Neural cell (in vitro differentiated cells): ENCODE results near the gene R3HDM4. TPM values are rescaled to one million over a fixed set of nuclear protein-coding genes. Genes with fewer than 3 reads are reported as not detected.

ENCODE experiments used
- H2AFZ ChIP-seq: fragments of 200-600, 300-800 bp; sonication (generic), shearing (Covaris generic); 2 replicates; pipeline ENCODE4 v1.6.0; 2014; ENCODE audit warnings: low read depth, mild to moderate bottlenecking, antibody characterized with exemption, low read length, moderate library complexity
- H3F3A ChIP-seq: fragments of 200-600 bp; shearing (Covaris generic); 2 replicates; pipeline ENCODE4 v1.6.1; 2016; ENCODE audit warnings: mild to moderate bottlenecking, moderate library complexity, mixed read lengths, antibody characterized with exemption, low read length; ENCODE audit not compliant: insufficient read depth, poor library complexity, severe bottlenecking
- H3K27ac ChIP-seq: fragments of 200-600, 300-800 bp; sonication (generic), shearing (Covaris generic); 2 replicates; pipeline ENCODE4 v1.5.1; 2014; ENCODE audit warnings: mild to moderate bottlenecking, low read length, moderate library complexity
- H3K27me3 ChIP-seq: fragments of 300-800, 200-600 bp; sonication (generic), shearing (Covaris generic); 2 replicates; pipeline ENCODE4 v1.6.0; 2014; ENCODE audit warnings: mild to moderate bottlenecking, low read depth, low read length, moderate library complexity; ENCODE audit not compliant: insufficient read depth
- H3K36me3 ChIP-seq: fragments of 300-800, 200-600 bp; sonication (generic), shearing (Covaris generic); 2 replicates; pipeline ENCODE4 v1.5.1; 2014; ENCODE audit warnings: mild to moderate bottlenecking, antibody characterized with exemption, low read length, moderate library complexity; ENCODE audit not compliant: insufficient read depth
- H3K4me2 ChIP-seq: fragments of 300-800, 200-600 bp; sonication (generic), shearing (Covaris generic); 2 replicates; pipeline ENCODE4 v1.6.0; 2014; ENCODE audit warnings: mild to moderate bottlenecking, low read length
- H3K4me3 ChIP-seq: fragments of 300-800, 200-600 bp; sonication (generic), shearing (Covaris generic); 2 replicates; pipeline ENCODE4 v1.5.1; 2014; ENCODE audit warnings: mild to moderate bottlenecking, low read length, moderate library complexity
- H3K79me2 ChIP-seq: fragments of 200-600 bp; shearing (Covaris generic); replicated peaks from 2 replicates; pipeline ENCODE4 v1.6.0; 2014; ENCODE audit warnings: mild to moderate bottlenecking, low read length, moderate library complexity; ENCODE audit not compliant: insufficient read depth
- H3K9ac ChIP-seq: fragments of 300-800, 200-600 bp; sonication (generic), shearing (Covaris generic); 2 replicates; pipeline ENCODE4 v1.6.1; 2016; ENCODE audit warnings: mild to moderate bottlenecking, low read length, mixed read lengths
- H3K9me2 ChIP-seq: fragments of 200-600 bp; shearing (Covaris generic); 2 replicates; pipeline ENCODE4 v1.6.1; 2016; ENCODE audit warnings: mild to moderate bottlenecking, low read length, mixed read lengths; ENCODE audit not compliant: insufficient read depth
- H3K9me3 ChIP-seq: fragments of 200-600, 300-800 bp; sonication (generic), shearing (Covaris generic); 2 replicates; pipeline ENCODE4 v1.6.1; 2016; ENCODE audit warnings: mild to moderate bottlenecking, mixed run types, low read length, moderate library complexity, mixed read lengths
- H4K20me1 ChIP-seq: fragments of 200-600 bp; shearing (Covaris generic); 2 replicates; pipeline ENCODE4 v1.6.1; 2016; ENCODE audit warnings: mild to moderate bottlenecking, mixed run types; ENCODE audit not compliant: insufficient read depth
- CTCF ChIP-seq: fragments of 450-650 bp; IDR thresholded peaks from 2 replicates; pipeline ENCODE4 v1.5.1; 2014; ENCODE audit warnings: antibody characterized with exemption, mild to moderate bottlenecking, moderate library complexity; ENCODE audit not compliant: poor library complexity, severe bottlenecking
- EP300 ChIP-seq: fragments of 450-650 bp; conservative IDR thresholded peaks from 2 replicates; pipeline ENCODE4 v1.6.1; 2014; ENCODE audit warnings: antibody characterized with exemption, mild to moderate bottlenecking, moderate library complexity; ENCODE audit not compliant: poor library complexity, severe bottlenecking
- EZH2 ChIP-seq: fragments of 200-600, 300-800 bp; shearing (Covaris generic), sonication (generic); IDR thresholded peaks from 2 replicates; pipeline ENCODE4 v1.6.1; 2014; ENCODE audit warnings: antibody characterized with exemption, low read length, borderline replicate concordance, mild to moderate bottlenecking; ENCODE audit not compliant: insufficient read depth, poor library complexity, severe bottlenecking
- MXI1 ChIP-seq: fragments of 450-650 bp; conservative IDR thresholded peaks from 2 replicates; pipeline ENCODE4 v1.6.1; 2014; ENCODE audit warnings: antibody characterized with exemption, mild to moderate bottlenecking; ENCODE audit not compliant: poor library complexity, severe bottlenecking
- POLR2AphosphoS5 ChIP-seq: IDR thresholded peaks from 2 replicates; pipeline ENCODE4 v1.6.1; 2012
- RAD21 ChIP-seq: fragments of 450-650 bp; conservative IDR thresholded peaks from 2 replicates; pipeline ENCODE4 v1.6.1; 2014; ENCODE audit warnings: antibody characterized with exemption, mild to moderate bottlenecking, moderate library complexity
- REST ChIP-seq: IDR thresholded peaks from 2 replicates; pipeline ENCODE4 v1.6.1; 2012; ENCODE audit warnings: borderline replicate concordance
- SMC3 ChIP-seq: fragments of 450-650 bp; conservative IDR thresholded peaks from 2 replicates; pipeline ENCODE4 v1.6.1; 2014; ENCODE audit warnings: antibody characterized with exemption, mild to moderate bottlenecking, moderate library complexity; ENCODE audit not compliant: poor library complexity
- TAF1 ChIP-seq: IDR thresholded peaks from 2 replicates; pipeline ENCODE4 v1.6.1; 2012; ENCODE audit warnings: low read depth
- polyA plus RNA-seq: library from polyadenylated mRNA; depleted of rRNA; stranded (reverse); fragments of >200 nt; gene quantifications from 2 replicates; pipeline ENCODE4 v1.2.3, GENCODE V29; 2014

R3HDM4 gene
- polyA plus RNA-seq, 1 donor from 2014 or later, result 51.2 TPM

GRCh38 chr19:898663-899062 lies 14.4 kb downstream of the R3HDM4 start:
- H3K4me3 ChIP-seq, result peak overlapping the region; percentile 34
- H3K36me3 ChIP-seq, result no peaks in the 10 kb centered on the region
- H3K4me2 ChIP-seq, result no peak overlapping the region
- no peaks in the 10 kb centered on the region for H3K27me3 ChIP-seq
- no peaks in the 10 kb centered on the region for H3K9me3 ChIP-seq
- TF ChIP-seq EZH2 (no peak), SMC3 (no peak), TAF1 (no peak), RAD21 (no peak), MXI1 (peak; percentile 33), CTCF (no peak), POLR2AphosphoS5 (no peak), EP300 (no peak), REST (no peak)
- no peak overlapping the region for H2AFZ ChIP-seq
- H3K9ac ChIP-seq, result peak overlapping the region; percentile 16
- peak overlapping the region; percentile 28 for H3K27ac ChIP-seq
- no peaks in the 10 kb centered on the region for H4K20me1 ChIP-seq
- no peaks in the 10 kb centered on the region for H3F3A ChIP-seq
- no peaks in the 10 kb centered on the region for H3K79me2 ChIP-seq
- H3K9me2 ChIP-seq, result no peaks in the 10 kb centered on the region

- no peak overlapping the region for H3K4me3 ChIP-seq
- H3K79me2 ChIP-seq, result no peaks in the 10 kb centered on the region
- H3K27ac ChIP-seq, result no peak overlapping the region
- no peaks in the 10 kb centered on the region for H3K9me3 ChIP-seq
- H3K4me2 ChIP-seq, result no peak overlapping the region
- H4K20me1 ChIP-seq, result no peaks in the 10 kb centered on the region
- no peaks in the 10 kb centered on the region for H3F3A ChIP-seq
- H3K9ac ChIP-seq, result no peak overlapping the region
- no peaks in the 10 kb centered on the region for H3K36me3 ChIP-seq
- no peaks in the 10 kb centered on the region for H3K9me2 ChIP-seq
- no peak overlapping the region for H2AFZ ChIP-seq
- TF ChIP-seq MXI1, result no peak
- no peak for TF ChIP-seq RAD21
- no peak for TF ChIP-seq REST
- TF ChIP-seq SMC3, result no peak
- TF ChIP-seq CTCF, result no peak
- TF ChIP-seq POLR2AphosphoS5, result no peak
- no peak for TF ChIP-seq EP300
- no peak for TF ChIP-seq TAF1
- TF ChIP-seq EZH2, result no peak
- H3K27me3 ChIP-seq, result no peaks in the 10 kb centered on the region
Observed at GRCh38 chr19:897442-898039, 15.5 kb downstream of the R3HDM4 start.
